ENCODE results near the gene NAA80. TPM values are rescaled to one million over a fixed set of nuclear protein-coding genes. Genes with fewer than 3 reads are reported as not detected.
A peak's percentile ranks its signal among the peaks of the same experiment; 100 is the strongest.

The NAA80 gene
- total RNA-seq, 1 donor, result 8.4 TPM

GRCh38 chr3:50295553-50296431, 3.4 kb downstream of the NAA80 start:
- TF ChIP-seq CTCF (IDR thresholded peaks at IDR 0.05; ENCODE audit: insufficient read depth, low read length), result no peak
- no peak for DNase-seq (ENCODE audit: low read depth)
- no peak overlapping the region for H3K4me3 ChIP-seq (ENCODE audit: low read depth, low read length)

- TF ChIP-seq CTCF (IDR thresholded peaks at IDR 0.05; ENCODE audit: insufficient read depth, low read length), result no peak
- no peak for DNase-seq (ENCODE audit: low read depth)
- no peak overlapping the region for H3K4me3 ChIP-seq (ENCODE audit: low read depth, low read length)
Observed at GRCh38 chr3:50294492-50295403, 4.5 kb downstream of the NAA80 start.

DNA sequence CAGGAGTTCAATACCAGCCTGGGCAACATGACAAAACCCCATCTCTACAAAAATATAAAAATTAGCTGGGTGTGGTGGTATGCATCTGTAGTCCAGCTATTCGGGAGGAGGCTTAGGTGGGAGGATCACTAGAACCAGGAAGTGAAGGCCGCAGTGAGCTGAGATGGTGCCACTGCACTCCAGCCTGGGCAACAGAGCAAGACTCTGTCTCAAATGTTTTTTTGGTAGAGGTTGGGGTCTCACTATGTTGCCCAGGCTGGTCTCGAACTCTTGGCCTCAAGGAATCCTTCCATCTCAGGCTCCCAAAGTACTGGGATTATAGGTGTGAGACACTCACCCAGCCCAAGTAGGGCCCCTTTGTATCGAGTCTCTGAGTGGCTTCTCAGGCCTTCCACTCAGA, 5.1 kb downstream of the NAA80 start:
- no peak for TF ChIP-seq CTCF (IDR thresholded peaks at IDR 0.05; ENCODE audit: insufficient read depth, low read length)
- no peak overlapping the region for H3K4me3 ChIP-seq (ENCODE audit: low read depth, low read length)
- DNase-seq (ENCODE audit: low read depth), result no peak

GRCh38 chr3:50293079-50293801, 6.0 kb downstream of the NAA80 start:
- peak overlapping the region; percentile 56 for H3K4me3 ChIP-seq (ENCODE audit: low read depth, low read length)
- TF ChIP-seq CTCF (IDR thresholded peaks at IDR 0.05; ENCODE audit: insufficient read depth, low read length), result no peak
- no peak for DNase-seq (ENCODE audit: low read depth)

DNA sequence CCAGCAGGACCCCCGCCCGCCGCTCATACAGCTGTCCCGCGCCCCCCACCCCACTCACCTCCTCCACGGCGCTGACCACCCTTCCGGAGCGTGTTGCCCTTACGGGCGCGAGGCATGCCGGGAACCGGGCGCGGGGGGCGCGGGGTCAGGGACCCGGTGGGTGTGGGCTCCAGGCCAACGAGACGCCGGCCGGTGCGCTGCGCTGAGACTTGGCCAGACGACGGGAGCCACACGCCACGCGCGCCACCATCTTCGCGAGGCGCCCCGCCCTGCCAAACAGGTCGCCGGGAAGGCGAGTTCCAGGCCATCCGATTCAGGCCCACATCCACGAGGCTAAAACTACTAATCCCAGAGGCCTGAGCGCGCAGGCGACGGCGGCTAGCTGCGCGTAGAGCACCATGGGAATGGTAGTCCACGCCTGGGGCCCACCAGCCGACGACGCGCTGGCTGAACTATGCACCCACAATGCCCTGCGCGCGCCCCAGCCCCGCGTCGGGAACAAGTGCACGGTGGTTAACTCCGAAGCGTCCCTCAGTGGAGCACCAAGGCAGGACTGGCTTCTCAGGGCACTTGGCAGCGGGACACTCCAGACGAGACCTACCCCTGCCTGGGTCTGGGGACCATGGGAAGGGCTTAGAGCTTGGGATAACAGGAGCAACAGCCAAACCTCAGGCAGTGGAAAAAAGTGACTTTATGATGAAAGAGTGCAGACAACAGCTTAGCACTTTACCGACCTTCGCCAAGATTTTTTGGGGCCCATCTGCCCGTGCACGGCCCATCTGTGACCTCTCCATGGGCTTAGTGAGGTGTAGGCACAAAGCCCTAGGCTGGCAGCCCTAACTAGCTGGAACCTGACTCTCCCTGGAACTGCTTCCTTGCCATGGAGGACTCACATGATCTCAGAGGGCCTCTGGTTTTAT, 6.8 kb downstream of the NAA80 start, which contains the start of gene IFRD2:
Gene IFRD2 (minus strand): TSS at position 271 of the 920 bp plus-strand sequence. CDS start 155 bp downstream, at position 116.
- TF ChIP-seq CTCF (IDR thresholded peaks at IDR 0.05; ENCODE audit: insufficient read depth, low read length), result no peak
- H3K4me3 ChIP-seq (ENCODE audit: low read depth, low read length), result peak within 1 kb of the TSS; percentile 91

More for the DNA sequence above, 6.8 kb downstream of the NAA80 start, which contains the start of gene IFRD2:
- DNase-seq (ENCODE audit: low read depth), result peak; percentile 96
